WTC11 (cell line): ENCODE results near the gene EHBP1. TPM values are rescaled to one million over a fixed set of nuclear protein-coding genes. Genes with fewer than 3 reads are reported as not detected.

ENCODE experiments used
- ATAC-seq: fragments of 200-7000 bp; cut with Tn5 transposase; 2 replicates; pipeline ENCODE4 v1.10.0; 2021; ENCODE audit warnings: mild to moderate bottlenecking, moderate library complexity
- CTCF ChIA-PET: fragments of 300-600 bp; sonication (Branson Sonifier 250); formaldehyde crosslinking; loops from one replicate; lab custom pipeline; 2021; ENCODE audit warnings: antibody characterized with exemption; lab: Charles Lee
- POLR2A ChIA-PET: fragments of 350-600 bp; sonication (Branson Sonifier 250); formaldehyde crosslinking; loops from one replicate; lab custom pipeline; 2021; ENCODE audit warnings: antibody characterized with exemption; lab: Charles Lee
- DNase-seq: peaks from one replicate; pipeline ENCODE4 v3.0.0; 2021; ENCODE audit warnings: low spot score
- H3K27ac Mint-ChIP-seq: 2 replicates; pipeline ENCODE4 v1.8.0; 2021; ENCODE audit warnings: mixed read lengths
- H3K27me3 Mint-ChIP-seq: 2 replicates; pipeline ENCODE4 v1.8.0; 2021; ENCODE audit warnings: low read depth, mild to moderate bottlenecking, moderate library complexity, mixed read lengths
- H3K36me3 Mint-ChIP-seq: 2 replicates; pipeline ENCODE4 v1.8.0; 2021; ENCODE audit warnings: mixed read lengths
- H3K4me1 Mint-ChIP-seq: 2 replicates; pipeline ENCODE4 v1.8.0; 2022; ENCODE audit warnings: mixed read lengths
- H3K4me3 Mint-ChIP-seq: 2 replicates; pipeline ENCODE4 v1.8.0; 2021; ENCODE audit warnings: mild to moderate bottlenecking, moderate library complexity, mixed read lengths
- H3K9me3 Mint-ChIP-seq: 2 replicates; pipeline ENCODE4 v1.8.0; 2021; ENCODE audit warnings: mixed read lengths
- ATF6 ChIP-seq: sonication (generic); formaldehyde crosslinking; IDR thresholded peaks from 2 replicates; pipeline ENCODE4 v1.8.1; 2023; ENCODE audit warnings: mild to moderate bottlenecking, missing genetic modification reagents
- ESRRA ChIP-seq: sonication (generic); formaldehyde crosslinking; IDR thresholded peaks from 2 replicates; pipeline ENCODE4 v1.8.1; 2022; ENCODE audit warnings: mild to moderate bottlenecking, missing genetic modification reagents, borderline replicate concordance
- FOXP4 ChIP-seq: sonication (generic); formaldehyde crosslinking; IDR thresholded peaks from 2 replicates; pipeline ENCODE4 v1.8.0; 2022; ENCODE audit warnings: mild to moderate bottlenecking, missing genetic modification reagents
- GTF2I ChIP-seq: fragments of 250-450 bp; sonication (Bioruptor Pico); conservative IDR thresholded peaks from 2 replicates; pipeline ENCODE4 v1.4.0; 2021; ENCODE audit warnings: mild to moderate bottlenecking
- PRDM15 ChIP-seq: sonication (generic); formaldehyde crosslinking; IDR thresholded peaks from 2 replicates; pipeline ENCODE4 v1.8.0; 2022; ENCODE audit warnings: missing genetic modification reagents
- ZNF138 ChIP-seq: sonication (generic); formaldehyde crosslinking; conservative IDR thresholded peaks from 2 replicates; pipeline ENCODE4 v1.8.1; 2022; ENCODE audit warnings: mild to moderate bottlenecking, moderate library complexity, missing genetic modification reagents
- ZNF425 ChIP-seq: fragments of 250-450 bp; sonication (Bioruptor Pico); conservative IDR thresholded peaks from 2 replicates; pipeline ENCODE4 v1.9.0; 2021; ENCODE audit warnings: mild to moderate bottlenecking
- total RNA-seq: library from RNA; stranded (reverse); gene quantifications from 3 replicates; pipeline ENCODE4 v1.2.3, GENCODE V29; 2021
- TF ChIP-seq, protein P1 (sequence below): fragments of 250-450 bp; sonication (Bioruptor Pico); IDR thresholded peaks from 2 replicates; pipeline ENCODE4 v1.9.0; 2021; ENCODE audit warnings: mild to moderate bottlenecking
- TF ChIP-seq, protein P2 (sequence below): sonication (generic); formaldehyde crosslinking; IDR thresholded peaks from 2 replicates; pipeline ENCODE4 v1.8.1; 2023; ENCODE audit warnings: mild to moderate bottlenecking, moderate library complexity, missing genetic modification reagents

EHBP1 gene
- total RNA-seq, 1 experiment from 2014 or later, result 36.4 TPM

- Mint-ChIP-seq H3K27me3 (no peaks in the 10 kb centered on the region), H3K4me1 (0 out of 2 replicates have a peak, but pooled peaks cover 2% of the 10 kb centered on the region), H3K36me3 (peaks cover 3% of the 10 kb centered on the region), H3K4me3 (no peak overlapping the region)
- no peak for TF ChIP-seq PRDM15
- TF ChIP-seq, all 79 proteins: peak for 0
- ATAC-seq (no peak), DNase-seq (no peak)
- ChIA-PET POLR2A (no interaction called here), CTCF (no interaction called here)
- Mint-ChIP-seq H3K27ac (no peak overlapping the region; the same call in 1 of the 2 replicates), H3K9me3 (no peaks in the 10 kb centered on the region)
Measured at GRCh38 chr2:62811972-62812371, 106.5 kb downstream of the EHBP1 start.

GRCh38 chr2:62812921-62813825, 107.7 kb downstream of the EHBP1 start:
- Mint-ChIP-seq H3K27me3 (no peaks in the 10 kb centered on the region), H3K9me3 (no peaks in the 10 kb centered on the region), H3K27ac (no peak overlapping the region), H3K36me3 (no peaks in the 10 kb centered on the region), H3K4me3 (no peak overlapping the region), H3K4me1 (0 out of 2 replicates have a peak, but pooled peaks cover 2% of the 10 kb centered on the region)
- DNase-seq, result no peak
- CTCF ChIA-PET, result no interaction called here
- TF ChIP-seq, protein P1, sequence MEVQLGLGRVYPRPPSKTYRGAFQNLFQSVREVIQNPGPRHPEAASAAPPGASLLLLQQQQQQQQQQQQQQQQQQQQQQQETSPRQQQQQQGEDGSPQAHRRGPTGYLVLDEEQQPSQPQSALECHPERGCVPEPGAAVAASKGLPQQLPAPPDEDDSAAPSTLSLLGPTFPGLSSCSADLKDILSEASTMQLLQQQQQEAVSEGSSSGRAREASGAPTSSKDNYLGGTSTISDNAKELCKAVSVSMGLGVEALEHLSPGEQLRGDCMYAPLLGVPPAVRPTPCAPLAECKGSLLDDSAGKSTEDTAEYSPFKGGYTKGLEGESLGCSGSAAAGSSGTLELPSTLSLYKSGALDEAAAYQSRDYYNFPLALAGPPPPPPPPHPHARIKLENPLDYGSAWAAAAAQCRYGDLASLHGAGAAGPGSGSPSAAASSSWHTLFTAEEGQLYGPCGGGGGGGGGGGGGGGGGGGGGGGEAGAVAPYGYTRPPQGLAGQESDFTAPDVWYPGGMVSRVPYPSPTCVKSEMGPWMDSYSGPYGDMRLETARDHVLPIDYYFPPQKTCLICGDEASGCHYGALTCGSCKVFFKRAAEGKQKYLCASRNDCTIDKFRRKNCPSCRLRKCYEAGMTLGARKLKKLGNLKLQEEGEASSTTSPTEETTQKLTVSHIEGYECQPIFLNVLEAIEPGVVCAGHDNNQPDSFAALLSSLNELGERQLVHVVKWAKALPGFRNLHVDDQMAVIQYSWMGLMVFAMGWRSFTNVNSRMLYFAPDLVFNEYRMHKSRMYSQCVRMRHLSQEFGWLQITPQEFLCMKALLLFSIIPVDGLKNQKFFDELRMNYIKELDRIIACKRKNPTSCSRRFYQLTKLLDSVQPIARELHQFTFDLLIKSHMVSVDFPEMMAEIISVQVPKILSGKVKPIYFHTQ (CRISPR knock-in tag), result no peak
- TF ChIP-seq ZNF425, result no peak
- POLR2A ChIA-PET, result no interaction called here
- ATAC-seq, result no peak

- ATAC-seq (no peak), DNase-seq (no peak)
- H3K27me3 Mint-ChIP-seq, result no peaks in the 10 kb centered on the region
- H3K4me3 Mint-ChIP-seq, result no peak overlapping the region
- H3K9me3 Mint-ChIP-seq, result no peaks in the 10 kb centered on the region
- ChIA-PET CTCF (no interaction called here), POLR2A (no interaction called here)
- no peaks in the 10 kb centered on the region for H3K36me3 Mint-ChIP-seq
- no peaks in the 10 kb centered on the region for H3K4me1 Mint-ChIP-seq
- no peak for TF ChIP-seq GTF2I
- no peak for TF ChIP-seq FOXP4 (CRISPR knock-in tag)
- no peak for TF ChIP-seq ATF6 (CRISPR knock-in tag)
- no peak for TF ChIP-seq ESRRA (CRISPR knock-in tag)
- TF ChIP-seq, protein P2, sequence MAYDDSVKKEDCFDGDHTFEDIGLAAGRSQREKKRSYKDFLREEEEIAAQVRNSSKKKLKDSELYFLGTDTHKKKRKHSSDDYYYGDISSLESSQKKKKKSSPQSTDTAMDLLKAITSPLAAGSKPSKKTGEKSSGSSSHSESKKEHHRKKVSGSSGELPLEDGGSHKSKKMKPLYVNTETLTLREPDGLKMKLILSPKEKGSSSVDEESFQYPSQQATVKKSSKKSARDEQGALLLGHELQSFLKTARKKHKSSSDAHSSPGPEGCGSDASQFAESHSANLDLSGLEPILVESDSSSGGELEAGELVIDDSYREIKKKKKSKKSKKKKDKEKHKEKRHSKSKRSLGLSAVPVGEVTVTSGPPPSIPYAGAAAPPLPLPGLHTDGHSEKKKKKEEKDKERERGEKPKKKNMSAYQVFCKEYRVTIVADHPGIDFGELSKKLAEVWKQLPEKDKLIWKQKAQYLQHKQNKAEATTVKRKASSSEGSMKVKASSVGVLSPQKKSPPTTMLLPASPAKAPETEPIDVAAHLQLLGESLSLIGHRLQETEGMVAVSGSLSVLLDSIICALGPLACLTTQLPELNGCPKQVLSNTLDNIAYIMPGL, result no peak
- TF ChIP-seq, protein P1 (CRISPR knock-in tag), result no peak
- TF ChIP-seq ZNF138 (CRISPR knock-in tag), result no peak
- H3K27ac Mint-ChIP-seq, result no peak overlapping the region; the same call in 1 of the 2 replicates
Measured at GRCh38 chr2:62814123-62814522, 108.6 kb downstream of the EHBP1 start.
